ENCODE results near the gene VILL. TPM values are rescaled to one million over a fixed set of nuclear protein-coding genes. Genes with fewer than 3 reads are reported as not detected.
A peak's percentile ranks its signal among the peaks of the same experiment; 100 is the strongest.

The VILL gene
- total RNA-seq, 1 experiment from 2014 or later = 5.7 TPM

- H3K9me3 ChIP-seq (ENCODE audit: control insufficient read depth, insufficient read depth, low read depth, low read length) = no peaks in the 10 kb centered on the region
- POLR2A ChIA-PET = no interaction called here
- in situ Hi-C loops (cut with HindIII; ENCODE audit: low pct_unique_long_range_greater_than_20kb, low sequenced_read_pairs) (no loop called here), intact Hi-C loops (cut with micrococcal nuclease; ENCODE audit: unreplicated experiment) (no loop called here)
- DNase-seq (ENCODE audit: low read depth, low spot score) (no peak), ATAC-seq (no peak)
- H3K27ac ChIP-seq (ENCODE audit: low read length) = no peak overlapping the region
- no peak overlapping the region for H3K4me3 ChIP-seq (ENCODE audit: low read depth in 2 of 2, low read length in 2 of 2)
- H3K27me3 ChIP-seq (ENCODE audit: control insufficient read depth, insufficient read depth, low read length) = no peaks in the 10 kb centered on the region
- CTCF ChIA-PET = interaction anchor here (1.0 kb wide), 1 partner anchor 110 kb away, joined by 3 read pairs; no protein-coding TSS in a partner anchor
- H3K4me1 ChIP-seq (ENCODE audit: control insufficient read depth, insufficient read depth, low read length) = no peaks in the 10 kb centered on the region
- no peaks in the 10 kb centered on the region for H3K36me3 ChIP-seq (ENCODE audit: control insufficient read depth, insufficient read depth, low read length)
- BruUV-seq (replicated peaks) = no TSS peak
- TF ChIP-seq POLR2AphosphoS5 (IDR thresholded peaks at IDR 0.05; ENCODE audit: low read depth, low read length) (no peak), SIN3A (IDR thresholded peaks at IDR 0.05; ENCODE audit: borderline replicate concordance, insufficient read depth, low read depth, low read length) (no peak), CTCF (IDR thresholded peaks at IDR 0.05) (no peak), TCF7L2 (IDR thresholded peaks at IDR 0.05; ENCODE audit: low read depth, low read length) (no peak)
- TF ChIP-seq, protein P1, sequence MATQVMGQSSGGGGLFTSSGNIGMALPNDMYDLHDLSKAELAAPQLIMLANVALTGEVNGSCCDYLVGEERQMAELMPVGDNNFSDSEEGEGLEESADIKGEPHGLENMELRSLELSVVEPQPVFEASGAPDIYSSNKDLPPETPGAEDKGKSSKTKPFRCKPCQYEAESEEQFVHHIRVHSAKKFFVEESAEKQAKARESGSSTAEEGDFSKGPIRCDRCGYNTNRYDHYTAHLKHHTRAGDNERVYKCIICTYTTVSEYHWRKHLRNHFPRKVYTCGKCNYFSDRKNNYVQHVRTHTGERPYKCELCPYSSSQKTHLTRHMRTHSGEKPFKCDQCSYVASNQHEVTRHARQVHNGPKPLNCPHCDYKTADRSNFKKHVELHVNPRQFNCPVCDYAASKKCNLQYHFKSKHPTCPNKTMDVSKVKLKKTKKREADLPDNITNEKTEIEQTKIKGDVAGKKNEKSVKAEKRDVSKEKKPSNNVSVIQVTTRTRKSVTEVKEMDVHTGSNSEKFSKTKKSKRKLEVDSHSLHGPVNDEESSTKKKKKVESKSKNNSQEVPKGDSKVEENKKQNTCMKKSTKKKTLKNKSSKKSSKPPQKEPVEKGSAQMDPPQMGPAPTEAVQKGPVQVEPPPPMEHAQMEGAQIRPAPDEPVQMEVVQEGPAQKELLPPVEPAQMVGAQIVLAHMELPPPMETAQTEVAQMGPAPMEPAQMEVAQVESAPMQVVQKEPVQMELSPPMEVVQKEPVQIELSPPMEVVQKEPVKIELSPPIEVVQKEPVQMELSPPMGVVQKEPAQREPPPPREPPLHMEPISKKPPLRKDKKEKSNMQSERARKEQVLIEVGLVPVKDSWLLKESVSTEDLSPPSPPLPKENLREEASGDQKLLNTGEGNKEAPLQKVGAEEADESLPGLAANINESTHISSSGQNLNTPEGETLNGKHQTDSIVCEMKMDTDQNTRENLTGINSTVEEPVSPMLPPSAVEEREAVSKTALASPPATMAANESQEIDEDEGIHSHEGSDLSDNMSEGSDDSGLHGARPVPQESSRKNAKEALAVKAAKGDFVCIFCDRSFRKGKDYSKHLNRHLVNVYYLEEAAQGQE (IDR thresholded peaks at IDR 0.05; ENCODE audit: insufficient read depth in 1 of 2, low read depth in 2 of 2, low read length in 1 of 2) = no peak
Observed at GRCh38 chr3:37964716-37965115, 25.9 kb upstream of the VILL start.

GRCh38 chr3:37967260-37967881 is 23.2 kb upstream of the VILL start:
- in situ Hi-C loops (cut with HindIII; ENCODE audit: low pct_unique_long_range_greater_than_20kb, low sequenced_read_pairs) (no loop called here), intact Hi-C loops (cut with micrococcal nuclease; ENCODE audit: unreplicated experiment) (loop anchor here (1.0 kb wide), 1 partner anchor 112 kb away; no protein-coding TSS in a partner anchor)
- no TSS peak for BruUV-seq (replicated peaks)
- peak; percentile 96 for ATAC-seq
- no peaks in the 10 kb centered on the region for H3K36me3 ChIP-seq (ENCODE audit: control insufficient read depth, insufficient read depth, low read length)
- H3K4me1 ChIP-seq (ENCODE audit: control insufficient read depth, insufficient read depth, low read length) = no peaks in the 10 kb centered on the region
- DNase-seq (ENCODE audit: low read depth, low spot score) = peak; percentile 33
- no peak for TF ChIP-seq POLR2AphosphoS5 (IDR thresholded peaks at IDR 0.05; ENCODE audit: low read depth, low read length)
- no peak for TF ChIP-seq SIN3A (IDR thresholded peaks at IDR 0.05; ENCODE audit: borderline replicate concordance, insufficient read depth, low read depth, low read length)
- no peak for TF ChIP-seq TCF7L2 (IDR thresholded peaks at IDR 0.05; ENCODE audit: low read depth, low read length)
- peak; percentile 80 for TF ChIP-seq CTCF (IDR thresholded peaks at IDR 0.05)
- POLR2A ChIA-PET = no interaction called here
- no peak overlapping the region for H3K4me3 ChIP-seq (ENCODE audit: low read depth in 2 of 2, low read length in 2 of 2)
- no peaks in the 10 kb centered on the region for H3K9me3 ChIP-seq (ENCODE audit: control insufficient read depth, insufficient read depth, low read depth, low read length)
- H3K27me3 ChIP-seq (ENCODE audit: control insufficient read depth, insufficient read depth, low read length) = no peaks in the 10 kb centered on the region
- CTCF ChIA-PET = interaction anchor here (0.7 to 3.1 kb wide), 2 partner anchors 78 to 112 kb away, joined by 3 to 13 read pairs; no protein-coding TSS in a partner anchor
- H3K27ac ChIP-seq (ENCODE audit: low read length) = no peak overlapping the region

Measured in Panc1 (cell line).